ENCODE data around the gene AREL1.

- TF ChIP-seq CTCF (IDR thresholded peaks at IDR 0.05): no peak
- TF ChIP-seq POLR2AphosphoS5 (IDR thresholded peaks at IDR 0.05; ENCODE audit: low read depth, low read length): no peak
Observed at GRCh38 chr14:74703043-74703442, 9.8 kb downstream of the AREL1 start.
